Naive thymus-derived CD8-positive, alpha-beta T cell (primary cell): Measurements from ENCODE around the gene TRPM8. TPM values are rescaled to one million over a fixed set of nuclear protein-coding genes. Genes with fewer than 3 reads are reported as not detected.

Experiments
- ATAC-seq, 2 donors: fragments of 150-1000 bp; cut with Tn5 transposase in 1 of 2; sonication (Bioruptor Pico), chemical (Tn5 transposase) in 1 of 2; 1 replicate in 1 of 2; 2 replicates in 1 of 2; pipeline ENCODE4 v1.10.0; 2021; ENCODE audit warnings: mild to moderate bottlenecking in 2 of 2, moderate library complexity in 2 of 2
- POLR2A ChIA-PET: fragments of 350-600 bp; sonication (Branson Sonifier 250); formaldehyde crosslinking; loops from one replicate; lab custom pipeline; 2021; ENCODE audit warnings: antibody characterized with exemption; lab: Charles Lee
- DNase-seq, 10 donors: peaks; one replicate each; pipeline versions ENCODE4 v3.0.0 to v3.0.0-alpha.2; 2020 to 2022
- H3K27ac Mint-ChIP-seq, 10 donors: one replicate each; pipeline ENCODE4 v1.8.0; 2020 to 2022; ENCODE audit warnings: mild to moderate bottlenecking in 10 of 10, mixed read lengths in 10 of 10, moderate library complexity in 4 of 10, inconsistent platforms in 1 of 10
- H3K27me3 Mint-ChIP-seq, 5 donors: one replicate each; pipeline ENCODE4 v1.8.0; 2021 to 2022; ENCODE audit warnings: mixed read lengths in 5 of 5
- H3K36me3 Mint-ChIP-seq, 3 donors: one replicate each; pipeline ENCODE4 v1.8.0; 2020 to 2022; ENCODE audit warnings: mixed read lengths in 3 of 3, mild to moderate bottlenecking in 2 of 3, inconsistent platforms in 1 of 3
- H3K4me1 Mint-ChIP-seq, 4 donors: one replicate each; pipeline ENCODE4 v1.8.0; 2021 to 2022; ENCODE audit warnings: mixed read lengths in 4 of 4
- H3K4me3 Mint-ChIP-seq, 10 donors: one replicate each; pipeline ENCODE4 v1.8.0; 2020 to 2022; ENCODE audit warnings: mild to moderate bottlenecking in 10 of 10, mixed read lengths in 10 of 10, moderate library complexity in 6 of 10, inconsistent platforms in 1 of 10
- H3K9me3 Mint-ChIP-seq, 9 donors: one replicate each; pipeline ENCODE4 v1.8.0; 2020 to 2022; ENCODE audit warnings: mixed read lengths in 9 of 9, mild to moderate bottlenecking in 3 of 9, inconsistent platforms in 1 of 9, moderate library complexity in 1 of 9
- polyA plus RNA-seq, 3 donors: library from polyadenylated mRNA; unstranded; fragments of 300-500 nt; fragmentation: Illumina TruSeq; gene quantifications; one replicate each; pipeline ENCODE4 v1.2.3, GENCODE V29; 2021
- total RNA-seq, 8 experiments: library from RNA in 2 of 8; stranded (reverse) in 2 of 8; gene quantifications; one replicate each; pipeline ENCODE4 v1.2.3 and lab custom pipeline; 2021 to 2026

TRPM8 gene
- total and polyA plus RNA-seq, 5 experiments from 2014 or later, result not detected

GRCh38 chr2:234061624-234062257, 144.6 kb downstream of the TRPM8 start:
- ATAC-seq, result no peak
- no peaks in the 10 kb centered on the region for H3K36me3 Mint-ChIP-seq
- no peak overlapping the region for H3K27ac Mint-ChIP-seq
- H3K4me3 Mint-ChIP-seq, result no peak overlapping the region
- DNase-seq, result no peak
- POLR2A ChIA-PET, result interaction anchor here (0.6 kb wide), 1 partner anchor 104 kb away, joined by 3 read pairs; no protein-coding TSS in a partner anchor
- H3K4me1 Mint-ChIP-seq, result peaks cover 7 to 18% (median 12%) of the 10 kb centered on the region in 4 donors
- peaks cover 0 to 20% (median 0%) of the 10 kb centered on the region in 5 donors for H3K27me3 Mint-ChIP-seq
- no peaks in the 10 kb centered on the region for H3K9me3 Mint-ChIP-seq

- H3K27me3 Mint-ChIP-seq, result peaks cover 0 to 3% (median 0%) of the 10 kb centered on the region in 5 donors
- POLR2A ChIA-PET, result no interaction called here
- H3K9me3 Mint-ChIP-seq, result peaks cover 2 to 11% (median 6%) of the 10 kb centered on the region in 9 donors
- H3K4me1 Mint-ChIP-seq, result peaks cover 8 to 15% (median 12%) of the 10 kb centered on the region in 4 donors
- no peak for DNase-seq
- no peak for ATAC-seq
- no peak overlapping the region for H3K27ac Mint-ChIP-seq
- peaks cover 0 to 10% (median 3%) of the 10 kb centered on the region in 3 donors for H3K36me3 Mint-ChIP-seq
- no peak overlapping the region for H3K4me3 Mint-ChIP-seq
Observed at GRCh38 chr2:234066587-234066986, 149.4 kb downstream of the TRPM8 start.

Other genes starting within 250 kb of the TRPM8 start
- gene UGT1A9, start 245.5 kb upstream of the TRPM8 start, total RNA-seq, result not detected
- gene UGT1A9, start 245.5 kb upstream of the TRPM8 start, polyA plus RNA-seq, result not detected
- not detected for gene UGT1A7, start 235.5 kb upstream of the TRPM8 start, total RNA-seq
- gene UGT1A7, start 235.5 kb upstream of the TRPM8 start, polyA plus RNA-seq, result not detected
- gene UGT1A6, start 224.5 kb upstream of the TRPM8 start, total RNA-seq, result not detected
- gene UGT1A6, start 224.5 kb upstream of the TRPM8 start, polyA plus RNA-seq, result not detected
- gene UGT1A5, start 204.5 kb upstream of the TRPM8 start, total RNA-seq, result not detected
- not detected for gene UGT1A5, start 204.5 kb upstream of the TRPM8 start, polyA plus RNA-seq
- not detected for gene UGT1A4, start 198.6 kb upstream of the TRPM8 start, total RNA-seq
- not detected for gene UGT1A4, start 198.6 kb upstream of the TRPM8 start, polyA plus RNA-seq
- gene UGT1A3, start 188.3 kb upstream of the TRPM8 start, total RNA-seq, result not detected
- gene UGT1A3, start 188.3 kb upstream of the TRPM8 start, polyA plus RNA-seq, result not detected
- gene UGT1A1, start 157.1 kb upstream of the TRPM8 start, total RNA-seq, result not detected
- gene UGT1A1, start 157.1 kb upstream of the TRPM8 start, polyA plus RNA-seq, result not detected
- not detected for gene MROH2A, start 139.0 kb upstream of the TRPM8 start, total RNA-seq
- not detected for gene MROH2A, start 139.0 kb upstream of the TRPM8 start, polyA plus RNA-seq
- gene HJURP, start 62.8 kb upstream of the TRPM8 start, total RNA-seq, result not detected
- gene HJURP, start 62.8 kb upstream of the TRPM8 start, polyA plus RNA-seq, result not detected
- gene SPP2, start 133.3 kb downstream of the TRPM8 start, total RNA-seq, result not detected
- not detected for gene SPP2, start 133.3 kb downstream of the TRPM8 start, polyA plus RNA-seq